GM13977 (cell line): ENCODE results near the gene HNRNPK.
A peak's percentile ranks its signal among the peaks of the same experiment; 100 is the strongest.

Source experiments
- DNase-seq: peaks from one replicate; pipeline ENCODE4 v3.0.0; 2012; ENCODE audit warnings: low spot score
- CTCF ChIP-seq: IDR thresholded peaks from 2 replicates; pipeline ENCODE4 v1.5.1; 2012; ENCODE audit warnings: mild to moderate bottlenecking, control low read depth; ENCODE audit not compliant: insufficient read depth; ENCODE audit errors: extremely low read depth, missing control alignments
- in situ Hi-C: fragments of 300-500 bp; cut with MboI; formaldehyde crosslinking; loops from one replicate; pipeline ENCODE4 v1.12.0; 2022; ENCODE audit warnings: low sequenced_read_pairs, low pct_unique_long_range_greater_than_20kb, mixed read lengths, inconsistent platforms; ENCODE audit not compliant: unreplicated experiment

Gene HNRNPK

GRCh38 chr9:83988411-83988810 lies 8.4 kb upstream of the HNRNPK start:
- TF ChIP-seq CTCF = no peak
- in situ Hi-C loops = no loop called here
- DNase-seq = no peak

DNA sequence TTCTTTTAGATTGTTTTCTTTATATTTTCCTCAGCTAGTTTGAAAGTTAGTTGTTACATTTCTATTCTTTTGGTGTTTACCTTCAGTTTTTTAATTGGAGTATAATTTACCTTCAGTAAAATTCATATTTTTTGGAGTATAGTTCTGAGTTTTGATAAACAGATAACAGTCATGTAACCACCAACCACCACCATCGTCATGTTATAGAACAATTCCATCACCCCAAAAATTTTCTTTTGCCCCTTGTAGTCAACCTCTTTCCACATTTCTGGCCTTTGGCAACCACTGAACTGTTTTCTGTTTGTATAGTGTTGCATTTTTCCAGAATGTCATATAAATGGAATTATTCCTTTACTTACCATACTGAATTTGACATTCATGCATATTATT lies 7.4 kb upstream of the HNRNPK start:
- TF ChIP-seq CTCF = no peak
- DNase-seq = no peak
- in situ Hi-C loops = no loop called here

GRCh38 chr9:83986765-83987401 lies 6.9 kb upstream of the HNRNPK start:
- in situ Hi-C loops = no loop called here
- DNase-seq = no peak

DNA sequence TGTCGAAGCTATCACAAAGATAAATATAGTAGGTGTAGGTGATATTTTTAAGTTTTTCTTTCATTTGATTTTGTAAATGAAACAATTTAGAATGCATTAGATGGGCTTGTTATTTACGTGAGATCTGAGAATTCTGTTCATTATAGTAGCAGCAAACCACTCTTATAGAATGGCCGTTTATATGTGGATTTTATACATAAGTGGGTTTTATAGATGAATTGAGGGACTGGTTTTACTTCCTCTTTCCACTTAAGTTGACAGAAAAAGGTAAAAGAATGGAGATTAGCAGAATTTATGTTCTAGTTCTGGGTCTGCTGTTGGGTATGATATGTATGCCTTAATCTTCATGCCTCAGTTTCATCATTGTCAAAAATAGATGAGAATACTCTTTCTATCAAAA lies 6.2 kb upstream of the HNRNPK start:
- DNase-seq = no peak
- no peak for TF ChIP-seq CTCF
- in situ Hi-C loops = no loop called here

More at GRCh38 chr9:83986765-83987401, 6.9 kb upstream of the HNRNPK start:
- no peak for TF ChIP-seq CTCF

DNA sequence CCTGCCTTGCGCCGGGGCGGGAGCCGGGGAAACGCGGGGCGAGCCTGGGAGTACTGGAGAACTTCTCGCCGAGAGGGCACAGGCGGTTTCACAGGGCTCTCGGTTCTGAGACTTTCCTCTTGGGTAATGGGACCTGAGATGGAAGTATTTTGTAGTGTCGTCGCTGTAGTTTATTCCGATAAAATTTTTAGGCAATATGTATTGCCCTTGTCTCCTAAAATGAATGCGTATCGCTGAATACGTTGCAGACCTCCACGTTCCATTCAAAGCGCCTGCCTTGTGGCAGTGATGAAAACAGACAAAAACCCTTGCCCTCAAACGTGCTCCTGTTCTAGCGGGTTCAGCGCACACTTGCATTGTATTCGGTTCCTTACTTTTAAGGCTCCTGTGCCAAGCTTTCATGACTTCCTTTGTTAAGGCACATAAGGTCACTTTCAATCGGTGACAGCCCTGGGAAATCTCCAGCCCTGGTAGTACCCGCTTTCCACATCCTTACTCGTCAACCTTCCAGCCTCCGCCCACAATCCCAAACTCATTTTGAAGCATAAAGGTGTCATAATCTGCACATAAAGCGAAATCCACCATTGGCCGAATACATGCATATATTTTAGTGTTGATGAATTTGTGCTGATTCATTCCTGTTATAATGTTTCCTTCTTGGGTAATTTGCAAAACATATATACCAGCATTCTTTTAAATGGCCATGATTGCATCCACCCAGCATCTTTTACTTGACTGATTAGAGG lies 1.3 kb upstream of the HNRNPK start:
- TF ChIP-seq CTCF = no peak
- in situ Hi-C loops = no loop called here
- DNase-seq = peak; percentile 32

GRCh38 chr9:83980395-83981125 lies 545 bp upstream of the HNRNPK start, which contains the start of gene RMI1:
RMI1 (plus strand) TSS chr9:83980805; CDS start chr9:84000987, 20,182 bp downstream.
- DNase-seq = peak; percentile 94
- no peak for TF ChIP-seq CTCF
- in situ Hi-C loops = no loop called here
